ENCODE measurements around the gene RCOR3.
"Not testable (repeated sequence)": the region's sequence is repeated elsewhere in the genome, so short reads cannot be mapped to it uniquely, and the experiment has no call there.

The RCOR3 gene

DNA sequence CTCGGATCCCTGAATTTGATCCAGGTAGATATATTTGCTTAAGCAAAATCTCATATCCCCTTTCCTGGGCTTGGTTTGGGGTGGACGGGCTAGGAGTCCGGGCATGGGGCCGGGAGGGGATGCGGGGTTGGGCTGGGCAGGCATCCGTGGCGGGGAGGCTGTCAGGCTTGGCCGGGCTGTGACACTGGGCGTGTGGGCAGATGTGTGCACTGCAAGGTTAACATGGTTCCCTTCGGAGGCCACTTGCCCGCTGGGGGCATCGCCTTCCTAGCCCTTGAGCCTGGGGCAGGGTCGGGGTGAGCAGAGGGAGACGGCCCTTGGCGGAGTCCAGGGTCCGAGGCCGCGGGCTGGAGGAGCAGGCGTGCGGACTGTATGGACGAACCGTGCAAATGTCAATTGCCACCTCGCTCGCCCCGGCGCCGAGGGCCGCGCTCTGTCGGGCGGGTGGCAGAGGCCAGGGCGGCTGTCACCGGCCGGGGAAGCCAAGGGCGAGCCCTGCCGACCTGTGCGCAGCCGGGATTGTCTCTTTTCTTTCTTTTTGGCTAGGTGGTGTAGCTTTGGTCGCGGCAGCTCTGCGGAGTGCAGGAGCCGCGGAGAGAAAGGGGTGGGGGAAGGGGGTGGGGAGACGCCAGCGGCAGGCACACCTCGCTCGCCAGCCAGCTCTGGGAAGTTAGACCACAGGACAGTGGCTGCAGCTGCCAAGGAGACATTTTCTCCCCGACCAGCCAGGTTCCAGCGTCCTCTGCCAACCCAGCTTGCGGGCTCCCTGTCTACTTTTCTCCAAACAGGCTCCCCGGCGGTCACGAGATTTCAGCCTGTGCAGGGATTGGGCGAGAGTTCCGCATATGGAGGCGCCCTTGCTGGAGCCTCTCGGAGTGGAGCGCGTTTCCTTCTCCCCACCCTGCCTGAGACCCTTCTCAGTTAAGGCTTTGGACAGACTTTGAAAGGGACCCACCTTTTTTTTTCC, 1.3 kb downstream of the RCOR3 start:
- peak; percentile 59 to 65 for DNase-seq

DNA sequence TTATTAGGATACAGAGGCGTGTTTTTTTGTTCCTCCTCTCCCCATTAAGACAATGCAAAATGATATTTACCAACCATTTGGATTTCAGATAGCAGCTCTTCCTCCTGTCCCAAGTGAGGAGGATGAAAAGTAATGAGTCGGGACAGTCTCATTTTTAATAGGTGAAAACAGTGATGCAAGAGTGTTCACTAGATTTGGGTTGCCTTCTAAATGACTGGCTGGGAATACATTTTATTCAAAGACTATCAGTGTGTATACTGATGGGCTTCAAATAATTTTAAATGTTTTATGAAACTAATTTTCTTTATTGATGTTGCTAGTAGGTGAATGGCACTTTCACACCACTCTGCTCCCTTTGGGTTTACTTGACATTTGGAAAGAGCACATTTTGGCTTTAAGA, 2.1 kb downstream of the RCOR3 start:
- no peak for DNase-seq

DNA sequence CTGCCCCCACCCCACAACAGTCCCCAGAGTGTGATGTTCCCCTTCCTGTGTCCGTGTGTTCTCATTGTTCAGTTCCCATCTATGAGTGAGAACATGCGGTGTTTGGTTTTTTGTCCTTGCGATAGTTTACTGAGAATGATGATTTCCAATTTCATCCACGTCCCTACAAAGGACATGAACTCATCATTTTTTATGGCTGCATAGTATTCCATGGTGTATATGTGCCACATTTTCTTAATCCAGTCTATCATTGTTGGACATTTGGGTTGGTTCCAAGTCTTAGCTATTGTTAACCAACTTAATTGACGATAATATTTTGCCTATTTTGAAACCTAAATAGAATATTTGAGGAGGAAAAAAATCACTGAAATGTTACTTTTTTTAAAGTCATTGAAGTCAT, 3.9 kb downstream of the RCOR3 start:
- DNase-seq: not testable (repeated sequence)

DNA sequence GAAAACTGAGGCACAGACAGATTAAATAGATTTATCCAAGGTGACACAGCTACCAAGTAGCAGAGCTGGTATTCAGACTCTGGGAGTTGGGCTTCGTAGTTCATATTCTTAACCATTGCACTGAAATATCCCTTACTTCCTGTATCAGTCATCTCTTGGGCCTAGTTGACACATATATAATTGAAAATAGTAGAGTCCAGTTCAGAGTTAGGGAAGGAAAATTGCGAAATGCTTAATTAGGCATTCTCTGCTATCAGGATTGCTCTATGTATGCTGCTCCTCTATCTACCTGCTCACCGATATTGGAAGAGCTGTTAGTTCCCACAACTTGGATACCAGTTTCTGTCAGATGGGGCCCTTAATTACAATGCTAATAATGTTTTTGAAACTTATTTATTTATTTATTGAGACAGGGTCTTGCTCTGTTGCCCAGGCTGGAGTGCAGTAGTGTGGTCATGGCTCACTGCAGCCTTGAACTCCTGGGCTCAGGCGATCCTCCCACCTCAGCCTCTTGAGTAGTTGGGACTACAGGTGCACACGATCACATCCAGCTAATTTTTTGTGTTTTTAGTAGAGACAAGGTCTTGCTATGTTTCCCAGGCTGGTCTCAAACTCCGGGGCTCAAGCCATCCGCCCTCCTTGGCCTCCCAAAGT, 8.2 kb downstream of the RCOR3 start:
- DNase-seq: no peak

DNA sequence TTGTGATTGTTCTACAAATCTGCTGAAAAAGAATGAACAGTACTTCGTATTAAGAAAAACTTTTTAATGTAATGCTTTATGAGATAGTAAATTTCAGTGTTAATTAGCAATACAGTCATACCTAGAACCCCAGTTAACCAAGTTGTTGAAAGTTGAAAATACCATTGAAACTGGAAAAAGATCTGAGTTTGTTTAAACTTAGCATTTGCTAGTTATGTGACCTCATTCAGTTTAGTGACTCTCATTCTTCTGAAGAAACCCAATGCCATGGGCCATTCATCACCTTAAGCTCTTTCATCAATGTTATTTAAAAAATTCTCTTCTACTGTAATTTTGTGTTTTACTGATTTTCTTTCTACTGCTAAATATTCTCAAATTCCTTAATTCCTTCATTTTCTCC, 20.2 kb downstream of the RCOR3 start:
- DNase-seq: no peak

DNA sequence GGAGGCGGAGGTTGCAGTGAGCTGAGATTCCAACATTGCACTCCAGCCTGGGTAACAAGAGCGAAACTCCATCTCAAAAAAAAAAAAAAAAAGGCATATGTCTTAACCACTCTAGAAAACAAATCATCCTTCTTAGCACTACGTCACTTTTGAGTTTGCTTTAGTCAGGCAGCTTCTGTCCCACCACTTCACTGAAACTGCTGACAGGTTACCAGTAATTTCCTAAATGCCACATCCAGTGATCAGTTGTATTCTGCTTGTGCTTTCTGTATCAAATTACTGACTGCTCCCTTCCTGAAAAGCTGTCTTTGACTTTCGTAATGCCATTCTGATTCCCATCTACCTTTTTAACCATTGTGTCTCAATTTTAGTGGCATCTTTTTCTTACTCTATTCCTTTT, 21.7 kb downstream of the RCOR3 start:
- no peak for DNase-seq

DNA sequence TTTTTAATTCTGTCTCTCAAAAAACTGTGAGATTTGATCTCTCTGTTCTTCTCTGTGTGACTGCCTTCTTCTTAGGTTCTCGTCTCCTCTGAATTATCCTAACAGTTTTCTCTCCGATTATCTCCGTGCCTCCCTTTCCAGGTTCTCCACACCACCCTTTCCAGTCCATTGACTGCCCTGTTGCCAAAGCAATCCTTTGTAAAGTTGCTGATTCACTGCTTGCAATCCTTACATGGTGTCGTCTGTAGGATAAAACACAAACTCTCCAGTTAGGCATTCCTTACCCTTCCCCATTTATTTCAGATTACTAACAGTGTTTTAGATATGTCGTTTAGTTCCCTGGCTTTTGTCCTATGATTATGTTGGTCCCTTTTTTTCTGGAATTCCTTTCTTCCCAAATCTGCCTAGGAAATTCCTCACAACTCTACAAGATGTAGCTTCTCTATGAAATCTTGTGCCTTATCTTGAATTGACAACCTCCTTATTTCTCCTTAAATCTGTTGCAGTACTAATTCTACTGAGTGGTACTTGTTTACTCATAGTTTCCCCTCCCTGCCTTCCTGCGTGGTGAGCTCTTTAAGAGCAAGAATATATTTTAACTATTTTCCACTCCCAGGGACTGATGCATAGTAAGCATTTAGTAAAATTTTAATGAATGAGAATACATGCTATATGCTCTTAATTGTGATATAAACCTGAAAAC, 22.3 kb downstream of the RCOR3 start:
- DNase-seq: no peak

DNA sequence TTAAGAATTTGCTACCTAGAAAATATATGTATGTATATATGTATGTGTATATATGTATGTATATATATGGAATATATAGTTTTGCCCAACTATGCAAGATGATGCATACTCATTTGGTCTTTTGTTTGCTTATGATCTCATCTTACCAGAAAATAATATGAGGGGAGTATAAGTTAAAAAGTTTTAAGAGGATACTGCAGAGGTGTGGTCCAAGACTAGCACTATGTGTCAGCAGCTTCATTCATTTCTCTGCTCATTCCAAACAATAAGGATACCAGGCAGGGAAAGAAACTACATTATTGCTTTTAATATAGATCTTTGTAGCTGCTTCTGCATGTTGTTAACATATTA, 22.8 kb downstream of the RCOR3 start:
- no peak for DNase-seq

DNA sequence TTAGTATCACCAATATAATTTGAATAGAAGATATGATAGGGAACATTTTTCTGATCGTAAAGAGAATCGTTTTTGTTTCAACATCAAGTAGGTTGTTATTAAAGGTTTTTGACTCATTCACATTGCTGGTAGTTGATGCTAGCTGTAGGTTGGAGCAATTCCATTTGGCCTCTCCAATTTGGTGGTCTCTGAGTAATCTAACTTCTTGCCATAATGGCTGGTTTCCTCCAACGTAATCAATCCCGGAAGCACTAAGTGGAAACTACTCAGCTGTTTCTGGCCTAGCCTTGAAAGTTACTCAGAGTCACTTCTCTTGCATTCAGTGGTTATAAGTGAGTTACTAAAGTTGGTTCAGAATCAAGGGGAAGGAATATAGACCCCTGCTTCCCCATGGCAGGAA, 26.0 kb downstream of the RCOR3 start:
- no peak for DNase-seq

DNA sequence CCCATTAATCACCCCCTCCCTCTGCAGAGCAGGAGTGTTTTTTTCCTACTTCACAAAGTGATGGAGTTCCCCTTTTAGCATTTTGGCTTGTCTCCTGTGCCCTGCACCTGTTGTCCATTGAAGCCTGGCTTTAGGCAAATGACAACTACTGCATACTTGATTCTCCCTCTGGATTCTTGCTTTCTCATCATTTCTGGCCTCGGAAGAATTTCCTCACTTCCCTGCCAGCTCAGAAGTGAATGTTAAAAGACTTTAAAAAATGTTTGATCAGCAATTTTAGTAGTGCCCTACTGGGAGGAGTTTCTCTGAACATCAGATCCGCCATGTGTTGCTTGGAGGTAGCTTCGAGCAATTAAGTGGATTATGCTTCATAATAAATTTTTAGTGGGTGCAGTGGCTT, 28.1 kb downstream of the RCOR3 start:
- no peak for DNase-seq

DNA sequence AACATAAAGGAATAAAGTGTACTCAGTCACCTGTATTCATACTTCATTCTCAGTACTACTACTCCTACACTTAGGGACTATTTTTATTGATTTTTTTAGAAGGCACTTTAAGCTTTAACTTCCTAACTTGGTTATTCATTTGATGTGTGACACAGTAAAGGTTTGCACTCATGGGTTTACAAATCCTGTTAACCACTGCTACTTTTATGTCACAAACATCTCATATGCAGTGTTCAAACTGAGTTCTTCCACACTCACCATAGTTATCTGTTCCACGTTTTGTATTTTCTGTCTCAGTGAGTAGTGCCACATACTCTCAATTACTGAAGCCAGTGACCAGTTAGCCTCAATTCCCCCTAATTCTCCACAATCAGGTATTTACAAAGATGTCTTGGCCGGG, 33.2 kb downstream of the RCOR3 start:
- no peak for DNase-seq

DNA sequence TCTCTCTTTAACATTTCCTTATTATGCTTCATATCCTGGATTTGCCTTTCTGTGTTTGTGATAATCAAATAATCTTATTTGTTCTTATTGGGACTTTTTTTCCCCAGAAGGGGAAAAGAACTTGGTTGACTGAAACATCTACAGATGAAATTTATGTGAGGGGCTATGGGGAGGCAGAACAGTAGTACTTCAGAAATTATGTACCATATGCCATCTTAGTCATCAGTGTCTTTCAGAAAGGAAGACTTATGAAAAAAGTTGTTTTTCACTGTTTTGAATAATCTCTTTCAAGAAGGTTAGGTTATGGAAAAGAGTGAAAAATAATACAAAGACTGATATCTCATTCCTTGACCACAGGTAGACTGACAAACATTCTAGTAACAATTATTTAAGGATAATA, 37.2 kb downstream of the RCOR3 start:
- DNase-seq: no peak

DNA sequence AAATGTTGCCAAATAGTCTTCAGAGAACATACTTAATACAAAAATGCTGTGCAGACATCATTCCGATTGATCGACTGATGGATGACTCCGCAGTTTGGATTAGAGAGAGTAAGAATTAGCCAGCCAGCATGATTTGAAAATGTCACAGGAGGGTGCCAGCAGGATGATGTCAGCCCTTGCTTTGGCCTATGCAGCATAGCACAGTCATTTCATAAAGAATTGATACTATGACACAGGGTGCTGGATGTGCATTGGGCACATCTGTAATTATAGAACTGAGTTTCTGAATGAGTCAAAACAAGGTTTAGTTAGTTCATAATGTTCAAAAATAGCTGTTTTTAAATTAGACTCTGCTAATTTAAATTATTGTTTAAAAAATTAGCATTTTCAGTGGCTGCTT, 45.9 kb downstream of the RCOR3 start:
- DNase-seq: no peak

DNA sequence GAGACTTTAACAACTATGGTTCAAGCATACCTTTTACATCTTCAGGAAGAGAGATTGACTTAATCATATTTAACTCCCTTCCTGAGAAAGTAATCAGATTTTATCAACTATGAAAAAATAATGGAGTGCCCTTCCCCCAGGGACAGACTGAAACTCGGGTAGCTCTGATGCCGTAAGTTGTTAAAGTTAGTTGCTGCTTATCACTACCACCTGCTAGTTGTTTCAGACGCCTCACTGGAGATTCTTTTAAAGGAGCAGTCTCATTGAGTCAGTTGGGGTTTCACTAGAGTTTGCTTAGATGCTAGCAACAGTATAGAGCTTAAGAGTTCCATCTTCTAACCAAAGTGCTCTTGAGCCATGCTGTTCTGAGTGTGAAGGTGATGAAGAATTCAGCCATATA, 50.5 kb downstream of the RCOR3 start:
- DNase-seq: no peak

DNA sequence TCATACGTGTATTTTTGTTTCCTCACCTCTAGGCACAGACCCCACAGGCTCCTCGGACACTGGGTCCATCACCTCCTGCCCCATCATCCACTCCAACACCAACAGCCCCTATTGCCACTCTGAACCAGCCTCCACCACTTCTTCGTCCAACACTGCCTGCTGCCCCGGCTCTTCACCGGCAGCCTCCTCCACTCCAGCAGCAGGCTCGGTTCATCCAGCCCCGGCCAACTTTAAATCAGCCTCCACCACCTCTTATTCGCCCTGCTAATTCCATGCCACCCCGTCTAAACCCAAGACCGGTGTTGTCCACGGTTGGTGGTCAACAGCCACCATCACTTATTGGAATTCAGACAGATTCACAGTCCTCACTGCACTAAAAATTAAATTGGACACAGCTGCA, 54.2 kb downstream of the RCOR3 start:
- no peak for DNase-seq

DNA sequence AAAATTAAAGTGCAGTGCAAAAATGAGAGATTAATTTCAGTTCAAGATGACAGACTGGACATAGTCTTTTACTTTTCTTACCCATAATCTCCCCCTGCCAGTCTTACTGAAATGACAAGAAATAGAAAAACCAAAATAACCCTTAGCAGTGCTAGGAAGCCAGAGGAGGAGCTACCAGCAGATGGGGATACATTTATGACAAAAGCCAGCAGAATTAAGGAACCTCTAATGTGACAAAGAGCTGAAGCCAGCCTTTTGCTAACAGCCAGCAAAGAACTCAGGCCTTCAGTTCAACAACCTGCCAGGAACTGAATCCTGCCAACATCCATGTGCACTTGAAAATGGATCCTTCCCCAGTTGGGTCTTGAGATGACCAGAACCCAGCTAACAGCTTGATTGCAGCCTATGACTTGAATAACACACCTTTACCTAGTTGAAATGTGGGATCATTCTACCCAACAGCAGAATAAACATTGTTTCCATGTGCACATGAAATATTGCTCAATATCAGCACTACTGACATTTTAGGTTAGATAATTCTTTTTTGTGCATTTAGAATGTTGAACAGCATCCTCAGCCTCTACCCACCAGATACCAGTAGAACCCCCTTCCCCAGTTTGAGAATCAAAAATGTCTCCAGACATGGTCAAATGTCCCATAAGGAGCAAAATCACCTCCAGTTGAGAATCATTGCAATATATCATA, 59.6 kb downstream of the RCOR3 start:
- no peak for DNase-seq

DNA sequence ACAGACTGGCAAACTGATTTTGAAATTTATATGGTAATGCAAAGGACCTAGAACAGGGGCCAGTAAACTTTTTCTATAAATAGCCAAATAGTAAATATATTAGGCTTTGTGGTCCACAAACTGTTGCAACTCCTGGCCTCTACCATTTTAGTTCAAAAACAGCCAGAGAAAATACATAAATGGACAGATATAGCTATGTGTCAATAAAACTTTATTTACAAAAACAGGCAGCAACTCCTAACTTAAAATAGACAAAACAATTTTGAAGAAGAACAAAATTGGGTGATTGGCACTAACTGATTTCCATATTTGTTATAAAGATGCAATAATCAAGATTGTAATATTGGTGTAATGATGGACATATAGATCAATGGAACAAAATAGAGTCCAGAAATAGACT, 60.7 kb downstream of the RCOR3 start:
- DNase-seq: no peak

DNA sequence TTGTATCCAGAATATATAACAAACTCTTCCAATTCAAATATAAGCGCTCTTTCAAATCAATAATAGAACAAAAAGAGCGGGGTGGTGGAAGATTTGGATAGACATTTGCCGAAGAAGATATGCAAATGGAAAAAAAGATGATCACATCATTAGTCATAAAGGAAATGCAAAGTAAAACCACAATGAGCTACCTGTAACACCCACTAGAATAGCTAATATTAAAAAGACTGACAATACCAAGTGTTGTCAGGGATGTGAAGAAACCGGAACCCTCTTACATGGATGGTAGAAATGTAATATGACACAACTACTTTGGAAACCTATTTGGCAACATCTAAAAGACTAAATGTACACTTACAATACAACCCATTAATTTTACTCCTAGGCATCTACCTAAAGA, 61.8 kb downstream of the RCOR3 start:
- DNase-seq: no peak

DNA sequence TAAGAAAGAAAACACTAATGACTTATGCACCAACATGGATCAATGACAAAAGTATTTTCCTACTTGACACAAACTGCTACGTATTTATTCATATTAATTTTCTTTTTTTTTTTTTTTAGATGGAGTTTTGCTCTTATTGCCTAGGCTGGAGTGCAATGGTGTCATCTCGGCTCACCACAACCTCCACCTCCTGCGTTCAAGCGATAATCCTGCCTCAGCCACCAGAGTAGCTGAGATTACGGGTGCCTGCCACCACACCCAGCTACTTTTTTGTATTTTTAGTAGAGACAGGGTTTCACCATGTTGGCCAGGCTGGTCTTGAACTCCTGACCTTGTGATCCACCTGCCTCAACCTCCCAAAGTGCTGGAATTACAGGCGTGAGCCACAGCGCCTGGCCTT, 62.5 kb downstream of the RCOR3 start:
- DNase-seq: not testable (repeated sequence)

DNA sequence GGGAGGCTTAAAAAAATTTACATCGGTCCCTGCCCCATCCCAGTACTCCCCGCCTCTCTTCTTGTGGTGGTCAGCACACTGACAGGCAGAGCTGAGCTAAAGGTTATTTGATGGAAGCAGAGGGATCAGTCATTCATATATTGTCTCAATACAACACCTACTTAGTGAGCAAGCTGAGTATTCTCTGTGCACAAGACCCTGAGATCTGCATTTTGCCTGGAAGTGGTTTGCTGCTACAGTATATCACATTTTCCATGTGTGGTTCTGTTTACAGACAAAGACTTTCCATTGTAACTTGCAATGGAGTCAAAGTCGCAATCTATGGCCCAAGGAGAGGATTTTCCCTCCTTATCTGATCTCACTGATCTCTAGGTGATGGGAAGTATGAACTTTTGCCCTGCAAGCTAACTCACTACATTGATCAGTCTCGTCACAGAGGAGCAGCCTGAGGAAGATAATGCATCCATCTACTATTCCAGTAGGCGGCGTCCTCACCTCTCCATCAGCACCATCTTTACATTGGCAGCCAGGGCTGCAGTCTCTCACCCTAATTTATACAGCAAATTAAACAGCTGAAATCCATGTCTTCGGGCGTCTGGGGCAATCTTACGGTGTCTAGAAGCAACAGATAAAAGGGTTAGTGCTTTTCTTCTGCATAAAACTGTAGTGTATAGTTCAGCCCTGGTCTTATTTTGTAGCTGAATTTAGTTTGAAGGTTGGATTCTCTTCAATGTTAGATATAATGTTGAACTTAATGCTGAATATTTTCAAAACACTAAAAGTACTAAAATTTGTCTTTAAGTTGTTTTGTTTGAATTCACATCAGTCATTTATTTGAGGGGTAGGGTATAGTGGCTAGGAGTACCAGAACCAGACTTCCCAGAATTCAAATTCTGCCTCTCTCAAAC, 64.2 kb downstream of the RCOR3 start:
- DNase-seq: peak; percentile 76 to 78

DNA sequence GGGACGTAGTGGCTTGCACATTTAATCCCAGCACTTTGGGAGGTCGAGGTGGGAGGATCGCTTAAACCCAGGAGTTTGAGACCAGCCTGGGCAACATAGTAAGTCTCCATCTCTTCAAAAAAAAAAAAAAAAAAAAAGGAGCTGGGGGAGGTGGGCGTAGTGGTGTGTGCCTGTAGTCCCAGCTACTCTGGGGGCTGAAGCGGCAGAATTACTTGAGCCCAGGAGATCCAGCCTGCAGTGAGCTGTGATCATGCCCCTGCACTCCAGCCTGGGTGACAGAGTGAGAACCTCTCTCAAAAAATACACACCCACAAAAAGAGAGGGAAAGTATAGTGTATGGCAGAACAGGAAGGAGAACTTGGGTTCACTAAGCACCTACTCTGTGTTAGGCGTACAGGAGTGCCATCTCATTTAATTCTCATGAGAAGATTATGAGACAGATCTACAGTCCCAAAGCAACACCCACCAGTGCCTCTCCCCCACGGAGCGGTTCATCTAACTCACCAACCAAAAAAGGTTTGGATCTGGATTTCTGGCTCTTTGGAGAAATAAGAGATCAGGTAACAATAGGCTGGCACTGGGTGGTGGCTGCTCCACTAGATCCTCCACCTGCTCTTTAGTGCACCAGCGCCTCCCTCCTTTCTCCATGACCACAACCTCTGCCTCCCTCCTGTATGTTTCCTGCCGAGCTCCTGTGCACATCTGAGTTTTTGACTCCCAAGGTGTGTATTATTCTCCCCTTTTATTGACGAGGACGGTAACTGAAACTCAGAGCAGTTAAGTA, 66.0 kb downstream of the RCOR3 start:
- DNase-seq: no peak

Data from CD4-positive, alpha-beta T cell treated with Interleukin-4 for 1 hour (primary cell).